ENCODE results near the gene SYMPK. TPM values are rescaled to one million over a fixed set of nuclear protein-coding genes. Genes with fewer than 3 reads are reported as not detected.

SYMPK gene
- total and polyA plus RNA-seq, 10 donors, result 56.3 to 148 (median 75.9) TPM

GRCh38 chr19:45860359-45861259, 2.3 kb downstream of the SYMPK start:
- Histone ChIP-seq H3K4me1 (peaks cover 25 to 60% (median 41%) of the 10 kb centered on the region in 6 donors), H3K27ac (peak overlapping the region in 6 of 8 donors; percentile 27 to 96 (median 46)), H3K27me3 (replicated peaks in 1 of 7) (peaks cover 0 to 25% (median 14%) of the 10 kb centered on the region in 7 donors), H3K36me3 (peaks cover 0 to 57% (median 22%) of the 10 kb centered on the region in 6 donors), H3K4me3 (peak overlapping the region in 3 of 8 donors; percentile 86 to 99 (median 90)), H3K9me3 (no peaks in the 10 kb centered on the region)
- no peak for TF ChIP-seq POLR2A (IDR thresholded peaks at IDR 0.05)
- no peak for DNase-seq
- 82 to 93% (median 89%) methylated on average over 15 of the region's 15 CpGs for WGBS, 5 donors
- intact Hi-C loops (cut with DNase I; ENCODE audit: low total_unique reads), result no loop called here

GRCh38 chr19:45854167-45854778, 8.7 kb downstream of the SYMPK start:
- Histone ChIP-seq H3K36me3 (peaks cover 7 to 98% (median 69%) of the 10 kb centered on the region in 6 donors), H3K4me1 (peaks cover 0 to 16% (median 2%) of the 10 kb centered on the region in 6 donors), H3K27me3 (replicated peaks in 1 of 7) (no peaks in the 10 kb centered on the region), H3K27ac (no peak overlapping the region), H3K4me3 (no peak overlapping the region), H3K9me3 (no peaks in the 10 kb centered on the region)
- intact Hi-C loops (cut with DNase I; ENCODE audit: low total_unique reads), result no loop called here
- TF ChIP-seq POLR2AphosphoS5 (IDR thresholded peaks at IDR 0.05) (peak in 2 of 3 donors; percentile 8 to 44), CTCF (IDR thresholded peaks at IDR 0.05 in 8 of 11, conservative IDR thresholded peaks at IDR 0.05 in 3 of 11) (no peak)
- WGBS, 5 donors, result 91 to 98% (median 95%) methylated on average over 15 to 16 of the region's 16 CpGs
- peak; percentile 47 for DNase-seq

GRCh38 chr19:45852983-45853382, 10.0 kb downstream of the SYMPK start:
- H3K36me3 ChIP-seq, result peaks cover 9 to 98% (median 72%) of the 10 kb centered on the region in 6 donors
- 85 to 95% (median 88%) methylated on average over 7 of the region's 7 CpGs for WGBS, 5 donors
- peak in 1 of 3 donors; percentile 8 for TF ChIP-seq POLR2AphosphoS5 (IDR thresholded peaks at IDR 0.05)
- TF ChIP-seq CTCF (IDR thresholded peaks at IDR 0.05 in 8 of 11, conservative IDR thresholded peaks at IDR 0.05 in 3 of 11), result no peak
- peak; percentile 56 for DNase-seq
- intact Hi-C loops (cut with DNase I; ENCODE audit: low total_unique reads), result no loop called here
- H3K4me3 ChIP-seq, result no peak overlapping the region
- H3K9me3 ChIP-seq, result no peaks in the 10 kb centered on the region
- H3K4me1 ChIP-seq, result peaks cover 0 to 11% (median 2%) of the 10 kb centered on the region in 6 donors
- H3K27ac ChIP-seq, result no peak overlapping the region
- H3K27me3 ChIP-seq (replicated peaks in 1 of 7), result no peaks in the 10 kb centered on the region

GRCh38 chr19:45852145-45852750, 10.7 kb downstream of the SYMPK start:
- Histone ChIP-seq H3K36me3 (peaks cover 9 to 100% (median 78%) of the 10 kb centered on the region in 6 donors), H3K27ac (no peak overlapping the region), H3K4me1 (peaks cover 0 to 9% (median 2%) of the 10 kb centered on the region in 6 donors), H3K4me3 (no peak overlapping the region), H3K27me3 (replicated peaks in 1 of 7) (no peaks in the 10 kb centered on the region), H3K9me3 (no peaks in the 10 kb centered on the region)
- intact Hi-C loops (cut with DNase I; ENCODE audit: low total_unique reads), result no loop called here
- WGBS, 5 donors, result 91 to 94% (median 93%) methylated on average over 10 of the region's 10 CpGs
- peak; percentile 13 for DNase-seq
- TF ChIP-seq CTCF (IDR thresholded peaks at IDR 0.05 in 8 of 11, conservative IDR thresholded peaks at IDR 0.05 in 3 of 11), result no peak
- peak in 1 of 3 donors; percentile 29 for TF ChIP-seq POLR2AphosphoS5 (IDR thresholded peaks at IDR 0.05)
- TF ChIP-seq POLR2A (IDR thresholded peaks at IDR 0.05), result no peak

Measured in spleen (tissue), 11 donors.